H1 (cell line): ENCODE measurements around the gene SOCS3.

Source experiments
- ATF3 ChIP-seq: IDR thresholded peaks from 2 replicates; pipeline ENCODE4 v1.6.1; 2011; ENCODE audit warnings: low read depth, mild to moderate bottlenecking, low read length; ENCODE audit not compliant: insufficient read depth
- CTCF ChIP-seq, 3 experiments: IDR thresholded peaks; 1 replicate in 2 of 3; 2 replicates in 1 of 3; pipeline versions ENCODE4 v1.5.1 to v1.6.1; 2011; ENCODE audit warnings: low read length in 3 of 3, mild to moderate bottlenecking in 3 of 3, inconsistent platforms in 2 of 3, low read depth in 1 of 3, moderate library complexity in 1 of 3; ENCODE audit not compliant: insufficient read depth in 1 of 3; ENCODE audit errors: control extremely low read depth in 1 of 3
- JUND ChIP-seq: IDR thresholded peaks from 2 replicates; pipeline ENCODE4 v1.6.1; 2011; ENCODE audit warnings: mild to moderate bottlenecking, improper control_type of control experiment, low read length
- POLR2A ChIP-seq, 2 experiments: IDR thresholded peaks; 1 replicate in 1 of 2; 2 replicates in 1 of 2; pipeline ENCODE4 v1.6.1; 2011; ENCODE audit warnings: low read depth in 2 of 2, low read length in 2 of 2, mild to moderate bottlenecking in 2 of 2; ENCODE audit errors: control extremely low read depth in 1 of 2
- RAD21 ChIP-seq, 2 experiments: IDR thresholded peaks in 1 of 2; conservative IDR thresholded peaks in 1 of 2; 2 replicates each; pipeline ENCODE4 v1.6.1; 2011; ENCODE audit warnings: low read depth in 2 of 2, low read length in 2 of 2, improper control_type of control experiment in 1 of 2, inconsistent platforms in 1 of 2, mild to moderate bottlenecking in 1 of 2, moderate library complexity in 1 of 2
- RFX5 ChIP-seq: IDR thresholded peaks from 2 replicates; pipeline ENCODE4 v1.6.1; 2011; ENCODE audit warnings: low read depth, low read length, improper control_type of control experiment, borderline replicate concordance
- TBP ChIP-seq: IDR thresholded peaks from 2 replicates; pipeline ENCODE4 v1.6.1; 2011; ENCODE audit warnings: low read depth, low read length, improper control_type of control experiment
- TEAD4 ChIP-seq: IDR thresholded peaks from 2 replicates; pipeline ENCODE4 v1.6.1; 2012; ENCODE audit warnings: low read depth, low read length, inconsistent platforms, mixed read lengths
- TF ChIP-seq, protein P1 (sequence below): IDR thresholded peaks from 2 replicates; pipeline ENCODE4 v1.6.1; 2012; ENCODE audit warnings: inconsistent platforms

- TF ChIP-seq JUND (no peak), CTCF (IDR thresholded peaks at IDR 0.05; ENCODE audit: control extremely low read depth in 1 of 3, insufficient read depth in 1 of 3, low read depth in 1 of 3, low read length in 3 of 3) (no peak), ATF3 (no peak), TEAD4 (no peak), RAD21 (IDR thresholded peaks at IDR 0.05 in 1 of 2, conservative IDR thresholded peaks at IDR 0.05 in 1 of 2; ENCODE audit: low read depth in 2 of 2, low read length in 2 of 2) (no peak), TBP (no peak), RFX5 (no peak), POLR2A (IDR thresholded peaks at IDR 0.05; ENCODE audit: control extremely low read depth in 1 of 2, low read depth in 2 of 2, low read length in 2 of 2) (no peak)
- TF ChIP-seq, protein P1, sequence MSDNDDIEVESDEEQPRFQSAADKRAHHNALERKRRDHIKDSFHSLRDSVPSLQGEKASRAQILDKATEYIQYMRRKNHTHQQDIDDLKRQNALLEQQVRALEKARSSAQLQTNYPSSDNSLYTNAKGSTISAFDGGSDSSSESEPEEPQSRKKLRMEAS, result no peak
Measured at GRCh38 chr17:78387977-78388941, 28.4 kb upstream of the SOCS3 start.
